ENCODE results near the gene LRP4.

The LRP4 gene

DNA sequence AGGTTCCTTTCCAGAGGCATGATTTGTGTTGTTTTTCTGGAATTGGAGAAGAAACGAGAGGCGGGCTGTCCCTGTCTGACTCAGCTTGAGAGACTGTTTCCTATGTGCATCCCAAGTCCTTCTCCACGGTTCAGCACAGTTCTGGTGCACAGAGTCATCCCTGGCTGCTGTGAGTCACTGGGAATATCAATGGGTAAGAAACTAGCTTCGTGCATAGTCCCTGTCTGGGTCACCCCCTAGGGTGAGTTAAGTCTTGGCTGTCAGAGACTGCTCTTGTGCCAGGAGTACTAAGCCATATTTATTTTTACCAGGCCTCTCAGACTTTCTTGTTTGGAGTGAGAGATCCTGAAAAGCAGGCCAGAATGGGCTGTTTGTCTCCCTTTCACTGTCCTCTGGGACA is 2.4 kb upstream of the LRP4 start:
- no peak for FAIRE-seq

DNA sequence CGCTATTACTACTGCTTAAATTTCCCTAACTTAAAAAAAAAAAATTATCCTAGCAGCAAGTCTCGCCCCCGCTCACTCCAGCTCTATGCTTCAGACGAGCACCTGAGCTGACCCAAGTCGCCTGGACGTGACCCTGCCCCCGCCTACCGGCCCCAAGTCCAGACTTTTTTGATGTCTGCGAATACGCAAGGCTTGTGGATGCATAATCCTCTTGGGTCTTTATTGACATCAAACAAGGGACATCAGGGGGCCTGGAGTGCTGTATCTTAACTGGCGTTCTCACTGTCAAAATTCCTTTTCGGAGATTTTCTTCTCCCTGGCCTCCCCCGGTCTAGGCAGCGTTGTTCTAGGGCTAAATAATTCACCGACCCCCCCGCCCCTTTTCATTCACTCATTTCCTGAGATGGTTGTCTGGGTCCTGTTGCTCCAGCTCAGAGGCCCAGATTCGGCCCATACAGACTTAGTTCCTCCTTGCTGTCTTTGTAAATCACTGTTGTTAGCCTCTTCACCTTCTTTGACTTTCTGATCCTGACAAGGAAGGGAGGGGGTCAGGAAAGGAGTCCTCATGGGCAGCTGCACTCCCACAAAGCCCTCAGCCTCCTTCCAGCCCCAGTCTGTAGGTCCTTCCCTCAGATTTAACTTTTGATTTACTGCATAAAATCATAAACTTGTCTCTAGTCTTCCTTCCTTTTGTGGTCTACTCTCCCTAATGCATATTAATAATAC is 601 bp upstream of the LRP4 start:
- FAIRE-seq: no peak

DNA sequence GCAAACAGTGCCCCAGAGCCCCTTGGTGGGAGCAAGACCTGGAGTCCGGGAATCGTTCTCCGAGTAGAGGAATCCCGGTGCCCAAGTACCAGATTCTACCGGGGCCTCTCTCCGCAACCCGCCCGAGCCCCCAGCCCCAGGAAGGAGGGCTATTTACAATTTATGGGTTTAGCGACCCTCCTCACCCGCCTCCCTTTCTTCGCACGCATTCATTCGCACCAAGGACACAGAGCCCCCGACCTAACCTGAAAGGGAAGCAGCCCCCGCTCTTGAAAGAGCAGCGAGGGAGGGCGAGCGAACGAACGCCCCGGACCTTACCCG is 628 bp downstream of the LRP4 start:
- FAIRE-seq: no peak

DNA sequence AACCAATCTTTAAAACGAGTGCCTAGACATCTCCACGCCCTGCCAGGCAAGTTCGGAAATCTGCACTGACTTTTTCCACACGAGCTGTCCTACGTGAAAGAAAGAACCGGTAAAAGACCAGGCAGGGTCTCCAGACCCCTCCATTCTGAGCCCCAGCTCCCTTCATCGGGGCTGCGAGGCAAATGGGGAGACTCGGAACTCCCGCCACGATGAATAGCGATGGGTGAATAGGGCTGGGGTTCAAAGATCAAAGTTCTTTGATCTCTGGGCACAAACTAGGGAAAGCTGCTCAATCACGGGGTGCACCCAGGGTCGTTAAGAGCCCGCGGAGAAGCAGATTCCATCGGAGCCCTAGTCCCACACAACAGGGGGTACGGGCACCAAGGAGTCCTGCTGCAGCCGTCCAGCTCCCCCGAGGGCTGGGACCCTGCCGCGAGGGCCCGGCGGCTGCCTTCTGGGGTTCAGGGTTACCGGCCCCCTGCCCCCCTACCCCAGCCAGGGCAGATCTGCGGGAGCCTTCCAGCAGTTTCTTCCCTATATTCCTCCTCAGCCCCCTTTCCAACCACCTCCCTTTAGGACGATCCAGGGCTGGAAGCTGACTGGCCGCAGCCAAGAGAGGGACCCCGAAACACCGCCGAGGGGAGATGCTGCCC is 1.1 kb downstream of the LRP4 start:
- no peak for FAIRE-seq

DNA sequence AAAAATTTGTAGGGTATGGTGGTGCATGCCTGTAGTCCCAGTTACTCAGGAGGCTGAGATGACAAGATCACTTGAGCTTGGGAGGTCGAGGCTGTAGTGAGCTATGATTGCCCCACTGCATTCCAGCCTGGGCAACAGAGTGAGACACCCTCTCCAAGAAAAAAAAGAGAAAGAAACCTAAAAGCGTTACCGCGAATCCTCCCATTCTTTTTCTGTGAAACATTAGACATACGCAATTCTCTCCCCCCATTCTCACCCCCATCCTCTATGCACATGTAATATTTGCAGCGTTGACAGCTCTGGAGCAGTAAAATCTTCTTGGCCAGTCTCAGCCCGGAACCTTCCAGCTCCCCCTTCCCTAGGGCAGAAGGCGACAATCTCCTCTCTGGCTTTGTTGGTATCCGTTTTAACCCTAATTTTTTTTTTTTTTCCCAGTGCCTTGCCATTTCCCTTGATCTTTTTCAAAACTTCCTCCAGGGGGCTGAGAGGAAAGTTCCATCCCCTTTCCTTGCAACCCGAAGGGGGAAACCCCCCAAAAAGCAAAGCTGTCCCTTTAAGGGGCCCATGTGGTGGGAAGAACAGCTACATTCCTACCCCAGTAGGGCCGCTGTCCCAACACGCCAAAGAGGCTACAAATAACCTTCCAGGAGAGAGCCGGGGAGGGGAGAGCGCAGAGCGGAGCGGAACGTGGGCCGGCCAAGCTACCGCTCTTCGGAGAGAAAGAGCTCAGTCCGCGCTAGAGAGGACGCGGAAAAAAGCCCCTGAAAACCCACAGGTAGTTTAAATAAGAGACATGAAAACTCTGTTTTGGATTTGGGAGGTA is 1.9 kb downstream of the LRP4 start:
- FAIRE-seq: peak; percentile 92

DNA sequence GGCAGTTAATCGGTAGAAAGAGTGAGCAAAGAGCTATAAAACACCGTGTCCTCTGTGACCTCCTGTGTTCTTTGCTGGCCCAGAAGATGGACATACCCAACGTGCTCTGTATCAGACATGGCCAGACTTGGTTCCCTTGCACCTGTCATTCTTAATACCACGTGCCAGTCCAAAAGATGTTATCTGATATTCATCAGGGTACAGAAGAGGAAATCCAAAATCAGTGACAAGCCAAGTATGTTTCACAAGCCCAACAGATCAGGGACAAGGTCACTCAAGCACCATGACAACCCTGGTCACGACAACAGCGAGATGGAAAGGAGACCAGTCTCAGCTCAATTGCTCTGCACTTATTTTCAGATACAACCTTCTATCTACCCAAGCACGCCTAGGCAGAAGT is 3.4 kb downstream of the LRP4 start:
- FAIRE-seq: no peak

DNA sequence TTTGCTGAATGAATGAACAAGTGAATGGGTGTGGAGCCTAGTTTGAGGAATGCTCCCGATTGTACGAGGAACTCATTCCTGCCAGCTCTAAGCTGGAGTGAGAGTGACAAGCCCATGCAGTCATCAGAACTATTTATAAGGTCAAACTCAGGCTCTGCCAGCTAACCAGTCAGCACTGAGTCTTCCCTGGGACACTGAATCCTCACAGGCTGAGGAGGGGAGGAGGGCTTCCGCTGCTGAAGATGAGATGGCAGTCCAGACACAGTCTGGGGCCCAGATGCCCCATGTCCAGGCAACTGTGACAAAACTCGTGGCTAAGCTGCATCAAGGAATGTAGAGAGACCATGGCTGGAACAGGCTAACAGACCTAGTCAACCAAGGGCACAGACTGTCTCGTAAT is 4.0 kb downstream of the LRP4 start:
- no peak for FAIRE-seq

DNA sequence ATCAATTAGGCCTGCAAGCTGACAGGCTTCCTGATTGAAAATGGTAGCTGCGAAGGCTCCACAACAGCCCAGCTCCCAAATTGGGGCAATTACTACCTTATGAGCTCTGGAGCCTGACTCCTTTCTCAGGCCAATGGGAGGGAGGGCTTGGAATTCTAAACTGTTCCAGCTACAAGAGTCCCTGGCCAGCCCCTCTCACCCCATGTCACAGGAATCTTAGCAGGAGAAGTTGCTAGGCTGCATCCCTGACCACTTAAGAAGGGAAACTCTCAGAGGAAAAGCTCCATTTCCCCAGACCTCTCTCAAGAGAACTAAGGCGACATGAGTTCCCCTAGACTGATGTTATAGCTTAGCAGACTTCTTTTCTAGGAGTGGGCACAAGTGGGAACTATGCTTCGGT is 4.9 kb downstream of the LRP4 start:
- no peak for FAIRE-seq

DNA sequence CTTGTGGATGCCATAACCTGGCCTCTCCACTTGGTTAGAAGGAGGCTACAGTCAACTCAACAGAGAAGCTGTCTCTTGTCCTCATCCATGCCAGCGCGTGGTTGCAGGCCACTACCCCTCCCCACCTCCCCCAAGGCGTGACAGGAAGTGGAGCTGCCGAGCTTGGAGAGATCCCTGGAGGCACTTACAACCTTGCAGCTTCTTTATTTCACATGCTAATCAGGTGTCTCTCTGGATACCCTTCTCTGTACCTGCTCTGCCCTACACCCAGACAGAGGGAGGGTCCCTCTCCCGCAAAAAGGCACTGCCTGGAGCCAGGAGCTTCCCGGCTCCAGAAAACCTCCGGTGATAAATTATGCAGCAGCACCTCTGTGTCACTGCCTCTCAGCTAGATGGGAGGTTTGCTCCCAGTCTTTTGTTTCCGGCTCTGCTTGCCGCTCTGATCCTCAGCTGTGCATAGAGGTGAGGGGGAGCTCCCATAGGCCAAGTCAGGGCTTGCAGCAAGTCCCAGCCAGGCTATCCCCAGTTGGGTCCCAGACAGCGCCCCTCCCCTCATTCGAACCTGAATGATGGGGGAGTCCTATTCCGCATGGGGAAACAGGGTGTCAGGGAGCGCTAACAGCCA is 5.7 kb downstream of the LRP4 start:
- no peak for FAIRE-seq

DNA sequence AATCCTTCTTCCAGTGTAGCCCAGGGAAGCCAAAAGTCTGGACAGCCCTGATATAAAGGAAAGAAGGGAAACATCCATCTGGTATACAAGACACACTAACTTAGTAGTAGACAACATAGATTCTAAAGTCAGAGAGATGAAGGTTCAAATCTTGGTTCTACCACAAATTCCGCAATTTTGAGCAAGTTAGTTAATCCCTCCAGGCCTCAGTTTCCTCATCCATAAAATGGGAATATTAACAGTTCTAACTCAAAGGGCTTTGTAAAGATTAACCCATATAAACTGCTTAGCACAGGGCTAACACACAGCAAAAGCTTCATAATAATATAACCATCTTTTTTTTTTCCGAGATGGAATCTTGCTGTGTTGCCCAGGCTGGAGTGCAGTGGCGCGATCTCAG is 10.7 kb downstream of the LRP4 start:
- no peak for FAIRE-seq

DNA sequence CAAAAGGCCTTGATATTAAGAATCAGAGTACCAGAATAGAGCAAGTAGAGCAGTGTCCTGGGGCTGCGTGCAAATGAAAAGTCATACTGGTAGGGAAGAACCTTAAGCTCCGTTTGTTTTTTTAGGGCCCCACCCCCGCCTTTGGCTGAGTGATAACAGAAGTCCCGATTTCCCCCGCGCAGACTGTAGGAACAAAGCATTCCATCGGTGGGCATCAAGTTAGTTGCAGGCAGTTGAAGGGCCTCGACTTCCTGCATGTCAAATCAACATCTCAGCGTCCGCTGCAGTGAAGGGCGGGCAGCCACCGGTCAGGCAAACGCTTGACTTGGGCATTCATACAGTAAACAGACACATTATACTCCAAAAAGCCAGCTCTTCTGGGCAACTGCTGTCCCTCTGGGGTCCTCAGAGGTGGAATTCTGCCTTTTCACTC is 11.7 kb downstream of the LRP4 start:
- no peak for FAIRE-seq

DNA sequence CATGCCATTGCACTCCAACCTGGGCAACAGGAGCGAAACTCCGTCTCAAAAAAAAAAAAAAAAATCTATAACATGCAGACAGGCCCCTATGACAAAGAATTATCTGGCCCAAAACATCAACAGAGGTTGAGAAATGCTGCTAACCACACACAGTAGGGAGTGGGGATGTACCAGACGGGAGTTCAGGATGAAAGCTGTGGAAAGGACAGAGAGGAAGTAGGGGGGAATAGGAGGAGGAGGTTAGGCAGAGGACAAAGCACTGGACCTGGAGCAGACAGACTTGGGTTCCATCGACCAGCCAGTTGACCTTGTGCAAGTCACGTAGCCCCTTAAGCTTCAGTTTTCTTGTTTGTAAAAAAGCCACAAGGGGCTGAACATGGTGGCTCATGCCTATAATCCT is 12.5 kb downstream of the LRP4 start:
- FAIRE-seq: no peak

DNA sequence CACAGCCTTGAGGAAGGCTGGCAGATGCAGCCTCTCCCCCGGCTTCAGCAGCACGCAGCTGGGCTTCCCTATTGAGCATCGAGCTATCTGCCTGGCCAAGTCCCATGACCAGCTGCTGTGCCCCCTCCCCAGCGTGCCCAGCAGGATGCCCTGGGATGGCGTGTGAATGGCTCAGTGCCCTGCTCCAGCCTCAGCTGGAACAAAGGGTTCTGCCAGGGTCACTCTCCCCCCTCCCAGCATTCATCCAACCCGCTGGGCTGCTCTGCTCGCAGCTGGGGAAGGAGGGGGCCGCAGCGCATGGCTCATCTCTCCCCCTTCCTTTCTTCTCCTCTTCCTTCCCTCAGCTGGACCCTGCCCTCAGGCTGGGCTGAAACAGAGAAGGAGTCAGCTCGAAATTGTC is 14.5 kb downstream of the LRP4 start:
- no peak for FAIRE-seq

DNA sequence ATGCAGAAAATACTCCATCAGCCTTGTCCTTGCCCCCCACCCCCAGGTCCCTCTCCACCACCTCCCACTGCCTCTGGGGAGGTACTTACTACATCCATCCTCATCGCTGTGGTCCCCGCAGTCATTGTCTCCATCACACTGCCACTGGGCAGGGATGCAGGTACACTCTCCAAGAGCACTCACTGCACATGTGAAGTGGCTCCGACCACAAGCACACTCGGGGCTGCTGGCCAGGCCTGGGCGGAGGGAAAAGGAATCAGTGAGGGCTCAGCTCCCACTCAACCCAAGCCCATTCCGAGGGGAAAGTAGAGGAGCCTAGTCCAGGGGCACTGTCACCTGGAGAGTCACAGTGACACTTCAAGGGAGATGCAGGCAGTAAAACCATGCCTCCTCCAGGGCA is 15.7 kb downstream of the LRP4 start:
- no peak for FAIRE-seq

DNA sequence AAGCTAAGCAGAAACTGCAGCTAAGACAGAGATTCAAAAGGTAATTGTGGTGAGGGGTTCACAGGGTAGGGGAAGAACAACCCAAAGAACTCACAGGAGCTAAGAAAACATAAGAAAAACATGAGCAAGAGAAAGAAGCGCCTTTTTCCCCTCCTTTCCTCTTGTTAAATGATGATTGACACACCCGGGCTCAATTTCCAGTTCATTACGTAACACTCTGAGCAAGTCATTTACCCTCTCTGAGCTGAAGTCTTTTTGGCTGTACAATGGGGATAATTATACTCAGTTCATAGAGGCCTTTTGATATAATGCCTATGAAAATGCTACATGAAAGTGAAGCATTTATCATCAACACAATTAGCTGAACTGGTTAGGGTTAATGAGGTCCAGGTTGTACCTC is 17.2 kb downstream of the LRP4 start:
- no peak for FAIRE-seq

DNA sequence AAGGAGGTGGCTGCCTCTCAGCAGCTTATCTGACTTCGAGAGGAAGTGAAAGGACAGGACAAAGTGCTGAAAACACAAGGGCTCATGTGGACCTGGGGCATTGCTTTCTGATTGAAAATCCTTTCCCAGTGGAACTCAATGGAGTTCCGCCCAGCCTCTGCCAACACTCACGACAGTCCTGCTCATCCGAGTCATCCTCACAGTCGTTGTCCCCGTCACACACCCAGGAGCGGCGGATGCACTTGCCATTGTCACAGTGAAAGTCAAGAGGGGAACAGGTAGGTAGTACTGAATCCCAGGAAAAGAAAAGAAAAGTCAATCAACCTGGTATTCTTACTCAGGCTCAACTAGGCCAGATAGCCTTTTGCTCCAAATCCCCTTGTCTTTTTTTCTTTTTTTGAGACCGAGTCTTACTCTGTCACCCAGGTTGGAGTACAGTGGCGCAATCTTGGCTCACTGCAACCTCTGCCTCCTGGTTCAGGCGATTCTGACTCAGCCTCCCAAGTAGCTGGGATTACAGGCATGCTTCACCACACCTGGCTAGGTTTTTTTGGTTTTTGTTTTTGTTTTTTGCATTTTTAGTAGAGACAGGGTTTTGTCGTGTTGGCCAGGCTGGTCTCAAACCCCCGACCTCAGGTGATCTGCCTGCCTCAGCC is 18.1 kb downstream of the LRP4 start:
- no peak for FAIRE-seq

DNA sequence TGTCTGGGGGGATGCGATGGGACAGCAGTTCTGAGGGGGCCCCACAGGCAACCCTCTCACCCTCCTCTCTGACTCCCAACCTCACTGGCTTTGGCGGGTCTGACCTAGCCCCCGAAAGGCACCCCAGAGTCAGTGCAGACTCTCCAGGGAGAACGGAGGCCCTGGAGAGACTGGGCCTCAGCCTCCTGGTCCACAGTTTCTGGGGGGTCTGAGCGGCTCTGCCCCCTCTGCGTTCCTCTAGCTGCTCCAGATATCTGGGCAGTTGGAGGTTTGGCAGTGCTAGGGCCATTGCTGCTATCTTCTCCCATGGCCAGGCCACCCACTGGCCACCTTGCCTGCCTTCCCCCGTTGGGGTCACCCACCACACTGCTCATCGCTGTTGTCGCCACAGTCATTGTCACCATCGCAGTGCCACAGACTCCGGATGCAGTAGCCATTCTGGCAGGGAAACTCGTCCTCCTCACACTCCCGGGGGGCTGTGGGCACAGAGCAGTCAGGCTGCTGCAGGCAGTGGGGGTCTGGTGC is 18.8 kb downstream of the LRP4 start:
- no peak for FAIRE-seq

DNA sequence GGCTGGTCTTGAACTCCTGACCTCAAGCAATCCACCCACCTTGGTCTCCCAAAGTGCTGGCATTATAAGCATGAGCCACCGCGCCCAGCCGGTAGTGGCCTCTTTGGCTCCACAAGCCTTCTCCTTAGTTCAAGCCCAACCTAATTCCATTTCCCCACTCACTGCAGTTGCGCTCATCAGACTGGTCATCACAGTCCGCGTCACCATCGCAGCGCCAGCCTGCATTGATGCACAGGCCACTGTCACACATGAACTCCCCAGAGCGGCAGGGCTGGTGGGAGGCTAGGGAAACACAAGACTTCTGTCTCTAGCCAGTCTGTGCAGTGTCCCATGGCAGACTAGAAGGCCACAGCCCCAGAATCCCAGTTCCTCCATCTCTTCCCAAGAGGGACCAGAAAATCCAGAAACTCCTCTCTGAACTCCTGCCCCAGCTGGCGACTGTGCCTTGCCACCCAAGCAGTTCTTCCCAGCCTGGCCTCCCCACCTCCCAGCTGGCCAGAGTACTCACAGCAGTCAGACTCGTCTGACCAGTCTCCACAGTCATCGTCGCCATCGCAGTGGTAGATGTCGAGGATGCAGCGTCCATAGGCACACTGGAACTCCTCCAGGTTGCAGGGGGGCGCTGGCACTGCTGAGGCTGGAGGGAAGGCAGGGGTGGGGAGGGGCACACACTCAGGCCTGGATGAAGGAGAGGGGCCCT is 19.8 kb downstream of the LRP4 start:
- no peak for FAIRE-seq

DNA sequence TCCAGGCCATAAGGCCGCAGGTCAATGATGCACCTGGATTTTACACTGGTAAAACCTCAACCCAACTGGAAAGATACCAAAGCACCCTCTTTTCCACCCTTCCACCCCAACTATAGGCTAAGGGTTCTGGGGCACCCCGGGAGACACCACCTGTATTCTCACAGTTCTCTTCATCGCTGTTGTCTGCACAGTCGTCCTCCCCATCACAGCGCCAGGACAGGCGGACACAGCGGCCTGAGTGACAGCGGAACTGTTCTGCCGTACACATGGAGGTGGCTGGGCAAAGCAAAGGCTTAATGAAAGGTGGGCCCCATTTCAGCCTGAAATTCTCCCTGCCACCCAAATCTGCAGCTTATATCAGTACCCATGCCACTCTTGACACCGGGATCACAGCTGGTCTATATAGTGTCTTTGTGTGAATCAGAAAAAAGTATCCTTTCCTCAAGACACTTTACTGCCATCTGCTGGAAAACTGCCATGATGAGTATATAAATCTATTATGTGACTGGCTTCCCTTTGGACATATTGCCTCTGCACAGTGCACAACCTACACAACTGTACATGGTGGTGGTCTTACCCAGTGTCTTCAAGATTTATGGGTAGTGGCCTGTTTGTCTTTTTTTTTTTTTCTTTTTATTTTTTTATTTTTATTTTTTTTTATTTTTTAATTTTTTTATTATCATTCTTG is 21.5 kb downstream of the LRP4 start:
- peak; percentile 48 for FAIRE-seq

DNA sequence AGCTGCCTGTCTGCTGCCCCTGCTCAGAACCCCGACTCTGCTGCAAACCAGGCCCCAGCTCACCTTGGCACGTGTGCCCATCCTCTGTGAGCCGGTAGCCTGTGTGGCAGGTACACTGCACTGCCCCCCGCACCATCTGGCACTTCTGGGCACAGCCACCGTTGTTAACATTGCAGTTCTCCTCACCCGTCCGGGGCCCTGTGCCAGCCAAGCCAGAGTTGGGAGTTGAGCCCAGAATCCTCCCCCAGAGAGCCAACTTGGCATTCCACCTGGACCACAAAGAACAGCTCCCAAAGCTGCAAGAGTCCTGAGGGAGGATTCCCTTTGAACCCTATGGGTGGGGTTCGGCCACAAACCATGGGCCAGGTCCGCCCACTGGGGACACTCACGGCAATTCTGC is 22.5 kb downstream of the LRP4 start:
- FAIRE-seq: no peak

DNA sequence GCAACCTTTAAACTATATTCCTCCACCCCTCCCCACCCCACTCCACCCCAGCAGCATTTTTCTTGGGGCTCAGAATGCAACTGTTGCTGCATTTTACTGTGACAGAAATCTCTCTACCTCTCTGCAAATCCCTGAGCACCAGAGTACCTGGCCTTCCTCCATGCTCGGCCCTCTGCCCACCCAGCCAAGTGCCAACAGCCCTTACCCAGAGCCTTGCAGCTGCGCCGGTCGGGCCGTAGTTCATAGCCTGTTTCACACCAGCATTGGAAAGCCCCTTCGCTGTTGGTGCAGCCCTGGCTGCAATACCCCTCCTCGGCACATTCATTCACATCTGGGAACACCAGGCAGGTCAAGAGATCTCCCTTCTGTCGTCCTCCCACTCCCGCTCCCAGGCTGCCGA is 23.4 kb downstream of the LRP4 start:
- FAIRE-seq: no peak

DNA sequence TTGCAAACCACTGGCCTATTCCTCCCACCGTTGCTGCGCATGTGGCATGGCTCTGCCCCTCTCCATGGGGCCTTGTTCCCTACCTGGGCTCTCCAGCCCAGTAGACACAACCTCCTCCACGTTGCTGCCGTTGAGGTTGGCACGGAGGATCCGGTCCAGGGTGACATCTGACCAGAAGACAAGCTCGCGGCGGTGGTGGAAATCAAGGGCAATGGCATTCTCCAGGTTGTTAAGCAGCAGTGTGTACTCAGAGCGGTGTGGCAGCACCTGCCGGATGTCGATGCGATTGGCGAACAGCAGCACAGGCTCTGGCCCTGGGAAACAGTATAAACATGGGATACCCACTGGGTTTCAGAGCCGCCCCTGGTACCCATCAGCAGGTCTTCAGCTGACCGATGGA is 23.8 kb downstream of the LRP4 start:
- FAIRE-seq: no peak
